Left kidney (tissue), 2 donors: Measurements from ENCODE around the gene TASOR2. TPM values are rescaled to one million over a fixed set of nuclear protein-coding genes. Genes with fewer than 3 reads are reported as not detected.

Experiments
- DNase-seq: peaks from one replicate; pipeline ENCODE4 v3.0.0-alpha.2; 2013
- polyA plus RNA-seq: library from polyadenylated mRNA; unstranded; fragments of 120-200 nt; gene quantifications from one replicate; pipeline ENCODE4 v1.2.1, GENCODE V29; 2013; ENCODE audit not compliant: insufficient read length

TASOR2 gene
- polyA plus RNA-seq, 1 donor, result 48.7 TPM

DNA sequence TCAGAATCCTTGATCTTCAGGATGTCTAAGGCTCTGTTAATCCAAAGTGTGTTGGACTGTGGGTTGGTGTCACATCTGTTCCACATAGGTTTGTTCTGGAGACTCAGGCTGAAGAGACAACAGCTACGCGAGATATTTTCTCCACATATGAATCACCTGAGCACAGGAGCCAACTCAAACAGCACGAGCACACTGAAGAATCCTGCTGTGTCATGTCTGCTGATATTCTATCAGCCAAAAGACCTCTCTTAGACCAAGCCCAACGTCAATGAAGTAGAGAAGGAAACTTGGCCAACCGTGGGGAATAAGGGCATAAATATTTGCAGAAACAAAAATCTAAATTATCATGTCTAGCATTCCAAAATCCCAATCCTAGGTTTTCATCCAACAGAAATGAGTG is 2.7 kb upstream of the TASOR2 start:
- DNase-seq, result no peak

DNA sequence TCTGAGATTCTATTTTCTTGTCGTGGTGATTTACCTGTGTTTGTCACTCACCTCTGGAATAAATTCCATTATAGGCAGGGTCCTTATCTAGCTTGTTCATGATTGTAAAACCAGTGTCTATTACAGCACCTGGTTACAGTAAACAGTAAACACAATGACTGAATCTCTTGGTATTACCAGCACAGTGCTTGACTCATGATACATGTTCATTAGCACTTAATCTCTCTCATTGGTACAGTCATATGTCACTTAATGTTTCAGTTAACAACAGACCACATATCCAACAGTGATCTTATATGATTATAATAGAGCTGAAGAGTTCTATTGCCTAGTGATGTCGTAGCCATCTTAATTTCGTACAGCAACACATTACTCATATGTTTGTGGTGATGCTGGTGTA is 1.6 kb upstream of the TASOR2 start:
- DNase-seq, result no peak

GRCh38 chr10:5684971-5685763 is 529 bp downstream of the TASOR2 start:
- peak; percentile 57 for DNase-seq

DNA sequence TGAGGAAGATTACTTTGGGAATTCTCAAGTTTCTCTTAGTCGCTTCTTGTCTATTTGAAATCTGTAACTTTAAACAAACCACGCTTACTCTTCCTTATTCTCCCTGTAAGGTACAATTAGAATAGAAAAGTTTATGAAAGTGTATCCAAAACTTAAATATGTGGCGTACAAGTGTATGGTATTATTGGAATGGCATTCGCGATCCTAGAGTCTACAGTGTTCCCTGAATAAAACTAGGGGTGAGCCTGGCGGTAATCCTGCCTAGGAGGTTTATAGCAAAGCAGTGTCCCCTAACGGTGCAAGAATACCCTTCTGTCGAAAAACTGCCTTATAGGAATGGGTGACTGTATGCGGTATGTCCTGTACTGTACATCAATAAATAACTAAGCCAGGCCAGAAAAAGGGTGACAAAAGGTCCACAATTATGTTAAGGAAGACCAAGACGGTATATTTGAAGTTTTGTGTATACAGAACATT is 1.2 kb downstream of the TASOR2 start:
- no peak for DNase-seq

- DNase-seq, result no peak
These were observed 3.9 kb downstream of the TASOR2 start for GRCh38 chr10:5688587-5688986.

DNA sequence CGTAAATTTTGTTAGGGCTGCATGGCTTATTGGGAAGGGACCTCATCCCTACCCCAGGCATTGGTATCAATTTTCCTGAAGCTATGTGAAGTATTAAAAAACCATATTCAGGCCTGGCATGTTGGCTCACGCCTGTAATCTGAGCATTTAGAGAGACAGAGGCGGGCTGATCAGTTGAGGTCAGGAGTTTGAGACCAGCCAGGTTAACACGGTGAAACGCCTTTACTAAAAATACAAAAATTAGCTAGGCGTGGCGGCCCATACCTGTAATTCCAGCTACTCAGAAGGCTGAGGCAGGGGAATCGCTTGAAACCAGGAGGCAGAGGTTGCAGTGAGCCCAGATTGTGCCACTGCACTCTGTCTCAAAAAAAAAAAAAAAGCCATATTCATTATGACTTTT is 7.1 kb downstream of the TASOR2 start:
- DNase-seq, result no peak

DNA sequence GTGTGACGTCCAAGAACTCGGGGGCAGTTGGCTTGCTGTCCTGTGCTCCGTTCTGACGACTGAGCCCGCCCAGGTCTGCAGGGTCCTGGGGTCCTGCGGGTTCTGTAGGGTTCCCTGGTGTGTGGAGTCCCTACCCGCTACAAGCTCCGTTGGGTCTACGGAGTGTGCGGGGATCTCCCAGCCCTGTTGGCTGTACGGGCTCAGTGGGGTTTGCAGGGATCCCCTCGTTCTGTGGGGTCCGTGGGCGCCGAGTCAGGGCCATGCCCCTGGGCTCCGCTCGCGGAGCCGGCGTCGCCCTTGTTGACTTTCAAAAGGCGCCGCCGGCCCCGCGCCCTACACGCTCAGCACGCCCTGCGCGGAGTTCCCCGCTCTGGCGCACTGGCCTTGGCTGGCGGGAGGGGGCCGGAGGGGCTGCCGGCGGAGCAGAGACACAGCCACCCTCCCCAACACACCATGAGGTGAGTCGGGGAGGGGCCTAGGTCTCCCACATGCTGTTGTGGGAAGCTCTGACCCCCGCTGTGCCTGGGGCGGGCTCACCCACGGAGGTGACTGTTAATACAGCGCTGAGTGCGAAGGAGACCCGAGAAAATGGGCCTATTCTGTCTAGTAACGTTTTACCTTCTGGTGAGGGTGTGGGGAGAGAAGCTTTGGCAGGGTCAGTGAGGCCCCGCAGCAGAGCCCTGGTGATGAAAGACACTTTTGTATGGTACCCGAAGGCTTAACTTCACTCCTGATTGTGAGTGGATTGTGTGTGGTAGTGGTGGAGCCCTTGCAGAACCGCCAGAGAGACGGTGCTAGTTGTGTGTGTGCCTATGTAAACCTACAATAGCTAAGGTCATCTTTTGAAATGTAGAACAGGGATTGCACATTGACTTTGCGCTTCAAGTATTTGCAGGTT is 8.1 kb downstream of the TASOR2 start:
- peak; percentile 55 for DNase-seq

DNA sequence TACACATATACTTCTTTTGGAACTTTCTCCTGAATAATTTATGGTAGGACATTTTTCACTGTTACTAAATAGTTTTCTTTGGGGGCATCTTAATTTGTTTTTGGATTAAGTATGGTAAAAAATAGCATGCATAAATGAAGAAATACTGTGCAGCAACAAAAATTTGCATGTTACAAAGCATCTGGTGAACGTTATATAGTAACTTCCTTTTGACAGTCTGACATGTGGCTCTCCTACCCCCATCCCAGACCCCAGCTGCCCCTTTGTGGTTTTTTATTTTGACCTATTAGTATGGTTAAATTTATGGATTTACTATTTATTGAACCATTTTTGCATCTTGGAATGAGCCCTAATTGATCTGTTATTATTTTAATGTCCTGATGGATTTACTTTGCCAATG is 9.9 kb downstream of the TASOR2 start:
- DNase-seq, result no peak

DNA sequence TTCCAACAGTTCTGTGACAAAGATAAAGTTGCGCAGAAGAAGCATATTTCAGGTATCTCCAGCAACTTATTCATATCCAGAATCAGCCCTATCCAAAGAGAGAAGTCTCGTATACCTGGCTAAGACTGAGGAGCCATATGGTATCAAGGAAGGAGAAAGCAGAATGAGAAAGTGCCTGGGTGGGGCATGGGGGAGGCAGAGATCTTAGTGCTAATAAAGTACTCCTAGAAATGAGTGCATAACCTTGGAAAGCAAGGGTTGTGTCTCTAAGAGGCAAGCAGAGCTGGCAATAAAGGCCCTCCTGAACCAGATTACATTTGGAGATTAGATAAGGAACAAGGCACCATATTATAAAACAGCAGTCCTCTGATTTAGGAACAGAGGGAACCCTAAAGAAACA is 12.7 kb downstream of the TASOR2 start:
- no peak for DNase-seq

DNA sequence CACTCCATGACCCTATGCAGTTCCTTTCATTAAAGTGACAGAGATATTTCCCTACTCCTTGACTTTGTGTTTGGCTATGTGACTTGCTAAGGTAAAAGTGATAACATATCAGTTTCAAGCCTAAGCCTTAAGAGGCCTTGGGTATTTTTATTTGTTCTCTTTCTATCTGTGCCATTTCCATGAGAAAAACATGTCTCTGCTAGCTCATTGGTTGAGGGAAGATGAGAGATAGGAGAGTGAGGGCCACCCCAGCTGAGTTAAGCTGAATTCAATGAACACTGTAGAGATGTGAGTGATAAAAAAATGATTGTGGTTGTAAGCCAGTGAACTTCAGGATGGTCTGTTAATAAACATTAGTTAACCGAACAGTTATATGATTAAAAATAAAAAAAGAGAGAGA is 13.4 kb downstream of the TASOR2 start:
- no peak for DNase-seq

- DNase-seq, result no peak
These were observed 23.7 kb downstream of the TASOR2 start for GRCh38 chr10:5708356-5708755.

DNA sequence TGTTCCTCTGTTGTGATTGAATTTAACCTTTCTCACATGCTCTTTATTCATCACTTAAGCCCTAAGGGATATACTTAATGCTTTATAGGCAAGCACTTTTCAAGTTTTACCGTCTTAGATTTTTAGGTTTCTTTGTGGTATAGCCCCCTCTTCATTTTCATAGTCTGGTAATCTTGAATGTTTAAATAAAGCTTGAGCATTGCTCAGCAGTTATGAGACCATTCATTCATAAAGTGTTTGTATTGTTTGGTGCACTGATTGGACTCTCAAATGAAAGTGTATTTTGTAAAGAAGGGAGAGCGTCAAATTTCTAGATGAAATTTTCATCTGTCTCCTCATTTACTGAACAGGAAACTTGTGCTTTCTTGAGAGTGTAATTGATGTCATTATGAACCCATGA is 25.2 kb downstream of the TASOR2 start:
- DNase-seq, result no peak

- no peak for DNase-seq
These were observed 26.2 kb downstream of the TASOR2 start for GRCh38 chr10:5710859-5711258.

DNA sequence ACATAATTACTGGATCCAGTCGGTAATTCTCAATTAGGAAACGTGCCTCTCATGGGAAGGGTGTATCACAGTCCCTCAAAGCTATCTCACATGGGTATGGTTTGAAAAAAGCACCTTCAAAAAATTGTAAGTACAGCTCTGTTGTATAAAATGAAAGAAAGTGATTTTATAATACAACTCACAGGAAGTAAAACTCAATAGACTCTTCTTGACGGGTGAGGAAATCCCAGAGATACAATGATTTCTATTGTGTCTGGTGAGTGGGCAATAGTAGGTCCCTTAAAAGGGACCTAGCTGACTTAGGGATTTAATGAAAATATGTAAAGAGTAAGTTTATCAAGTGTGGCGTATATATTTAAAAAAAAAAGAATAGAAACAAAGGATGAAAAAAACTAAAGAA is 27.0 kb downstream of the TASOR2 start:
- no peak for DNase-seq

DNA sequence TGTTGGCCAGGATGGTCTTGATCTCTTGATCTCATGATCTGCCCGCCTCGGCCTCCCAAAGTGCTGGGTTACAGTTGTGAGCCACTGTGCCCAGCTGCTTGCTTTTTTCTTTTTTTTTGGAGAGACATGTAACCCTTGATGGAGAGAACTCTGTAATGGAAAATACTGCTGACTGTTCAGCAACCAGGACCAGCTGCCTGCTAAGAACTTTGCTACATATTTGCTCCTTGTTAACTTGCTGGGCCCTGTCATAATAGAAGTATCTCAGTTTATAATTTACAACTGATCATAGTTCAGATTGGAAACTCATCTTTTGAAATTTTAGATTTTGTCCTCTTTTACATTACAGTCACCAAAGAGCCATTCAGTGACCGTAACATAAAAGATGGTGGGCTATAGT is 34.9 kb downstream of the TASOR2 start:
- DNase-seq, result no peak

DNA sequence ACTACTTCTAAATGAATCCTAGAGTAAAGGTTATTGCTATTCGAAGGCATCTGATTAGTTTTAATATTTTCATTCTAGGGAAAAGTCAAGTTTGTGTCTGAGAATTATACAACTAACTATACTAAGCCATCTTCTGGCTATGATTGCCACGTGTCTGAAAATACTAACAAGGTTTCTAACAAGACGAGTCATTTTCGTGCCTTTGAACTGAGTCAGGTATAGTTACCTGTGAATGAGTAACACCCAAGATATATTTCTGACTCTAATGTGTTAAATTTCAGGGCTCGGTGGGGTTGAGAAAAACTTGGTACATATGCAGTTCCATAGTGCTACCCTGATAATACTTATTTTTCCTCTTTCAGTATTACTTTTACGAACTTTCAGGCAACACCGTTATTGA is 35.5 kb downstream of the TASOR2 start:
- DNase-seq, result no peak

DNA sequence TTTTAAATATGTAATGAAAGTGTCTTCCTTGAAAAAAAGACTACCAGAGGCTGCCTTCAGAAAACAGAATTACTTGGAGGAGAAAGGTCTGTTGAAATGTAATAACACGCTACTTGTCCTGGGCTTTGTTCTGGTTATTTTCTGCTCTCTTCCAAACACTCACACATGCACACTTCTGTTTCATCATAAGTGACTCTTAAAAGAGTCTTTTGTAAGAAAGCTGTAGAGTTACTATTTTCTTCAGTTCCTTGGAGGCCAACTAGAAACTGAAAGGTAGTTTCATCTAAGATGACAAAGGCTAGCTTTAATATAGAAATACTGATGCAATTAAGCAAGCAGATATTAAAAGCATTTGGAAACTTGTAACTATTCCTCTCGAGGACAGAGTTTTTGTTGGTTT is 39.1 kb downstream of the TASOR2 start:
- no peak for DNase-seq

DNA sequence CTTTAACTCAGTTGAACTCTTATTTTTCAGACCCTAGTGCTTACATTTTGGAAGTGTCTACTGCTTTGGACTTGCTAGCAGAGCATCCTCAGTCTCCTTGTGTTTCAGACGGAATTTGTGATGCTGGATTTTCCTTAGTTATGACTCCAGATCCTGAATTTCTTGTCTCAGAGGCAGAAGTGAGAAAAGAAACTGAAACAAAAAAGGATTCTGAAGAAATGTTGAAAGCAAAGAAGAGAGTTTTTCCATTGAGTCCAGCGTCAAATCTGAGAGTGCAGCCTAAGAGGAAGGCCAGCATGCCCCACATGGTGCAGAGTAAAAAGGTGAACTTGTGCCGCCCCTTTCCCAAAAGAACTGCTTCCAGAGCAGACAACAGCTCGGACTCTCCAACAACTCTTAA is 46.1 kb downstream of the TASOR2 start:
- DNase-seq, result no peak

GRCh38 chr10:5731559-5731958 is 46.9 kb downstream of the TASOR2 start:
- no peak for DNase-seq

DNA sequence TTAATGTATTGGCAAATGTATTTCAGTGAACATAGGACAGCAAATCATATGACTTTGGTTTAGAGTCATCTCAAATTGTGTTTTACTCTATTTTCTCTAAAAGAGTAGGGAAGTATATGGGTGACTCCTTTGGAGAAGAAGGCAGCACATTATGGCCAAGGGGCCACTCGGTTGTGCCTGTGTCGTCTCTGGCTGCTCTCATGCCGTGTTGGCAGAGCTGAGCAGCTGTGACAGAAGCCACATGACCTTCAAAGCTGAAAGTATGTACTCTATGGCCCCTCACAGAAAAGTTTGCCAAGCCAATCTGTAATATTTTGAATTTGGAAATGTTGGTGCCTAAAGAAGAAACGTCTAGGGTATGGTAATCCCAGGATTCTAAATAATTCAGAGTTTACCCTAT is 47.5 kb downstream of the TASOR2 start:
- DNase-seq, result no peak
